Measurements from ENCODE around the gene C6orf52.
"Not testable (repeated sequence)": the region's sequence is repeated elsewhere in the genome, so short reads cannot be mapped to it uniquely, and the experiment has no call there.

- TF ChIP-seq ZNF207 (IDR thresholded peaks at IDR 0.05; ENCODE audit: borderline replicate concordance); NFIC (IDR thresholded peaks at IDR 0.05; ENCODE audit: low read length); ZBTB21 (CRISPR knock-in tag; IDR thresholded peaks at IDR 0.05); POLR2A (IDR thresholded peaks at IDR 0.05; ENCODE audit: insufficient read depth in 1 of 2, low read depth in 2 of 2, low read length in 2 of 2); KLF9 (CRISPR knock-in tag; IDR thresholded peaks at IDR 0.05; ENCODE audit: low read depth); CTCF (CRISPR knock-in tag; IDR thresholded peaks at IDR 0.05); FOXM1 (CRISPR knock-in tag; IDR thresholded peaks at IDR 0.05); MLLT10 (CRISPR knock-in tag; IDR thresholded peaks at IDR 0.05): not testable (repeated sequence)
These were observed 47.2 kb upstream of the C6orf52 start for GRCh38 chr6:10741643-10742042.
